ENCODE measurements around the gene RAB6B. TPM values are rescaled to one million over a fixed set of nuclear protein-coding genes. Genes with fewer than 3 reads are reported as not detected.
A peak's percentile ranks its signal among the peaks of the same experiment; 100 is the strongest.

Gene RAB6B
- total RNA-seq, 1 experiment from 2014 or later, result 0.86 TPM

DNA sequence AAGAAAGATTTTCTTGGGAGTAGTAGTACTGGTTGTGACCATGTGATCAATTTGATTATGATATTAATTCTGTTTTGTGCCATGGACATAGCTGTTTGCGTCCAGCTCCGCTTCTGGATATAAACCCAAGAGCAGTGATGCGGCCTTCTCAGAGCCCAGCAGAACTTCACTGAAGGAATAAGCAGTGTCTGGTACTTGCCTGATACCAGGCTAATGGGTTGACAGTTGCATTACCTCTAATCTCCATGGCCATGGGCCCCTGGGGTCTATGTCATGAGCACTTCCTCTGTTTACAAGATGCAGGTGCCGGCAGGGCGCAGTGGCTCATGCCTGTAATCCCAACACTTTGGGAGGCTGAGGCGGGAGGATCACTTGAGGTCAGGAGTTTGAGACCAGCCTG lies 36.3 kb upstream of the RAB6B start:
- H3K36me3 ChIP-seq (ENCODE audit: insufficient read depth, low read length, poor library complexity, severe bottlenecking), result no peaks in the 10 kb centered on the region
- intact Hi-C loops (cut with micrococcal nuclease; ENCODE audit: unreplicated experiment), result loop anchor here (5.0 kb wide), 1 partner anchor 375 kb away; no protein-coding TSS in a partner anchor
- POLR2A ChIA-PET (ENCODE audit: low non-redundant PET), result no interaction called here

DNA sequence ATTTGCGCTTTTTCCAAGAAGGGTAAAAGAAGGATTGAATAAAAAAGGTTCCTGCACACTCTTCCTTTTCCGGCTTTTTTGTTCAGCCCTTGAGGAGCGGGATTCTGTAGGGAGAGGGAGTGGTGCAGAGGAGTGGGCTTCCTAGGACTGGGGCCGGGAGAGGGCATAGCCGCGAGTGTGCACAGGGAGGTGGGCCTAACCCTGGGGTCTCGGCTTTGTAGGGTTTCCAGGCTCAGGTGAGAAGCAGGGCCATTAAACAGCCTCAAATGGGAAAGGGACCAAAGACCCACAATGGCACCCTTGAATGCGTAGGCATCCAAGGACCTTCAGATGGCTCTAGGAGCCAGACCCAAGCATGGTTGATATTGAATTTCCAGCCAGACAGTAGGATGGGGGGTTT lies 35.4 kb upstream of the RAB6B start:
- no peaks in the 10 kb centered on the region for H3K9me3 ChIP-seq (ENCODE audit: low read depth, low read length, poor library complexity, severe bottlenecking)
- H3K36me3 ChIP-seq (ENCODE audit: insufficient read depth, low read length, poor library complexity, severe bottlenecking), result no peaks in the 10 kb centered on the region
- no peak overlapping the region for H3K4me3 ChIP-seq (ENCODE audit: low read depth, low read length, poor library complexity, severe bottlenecking)
- ChIA-PET CTCF (interaction anchor here (2.0 kb wide), 1 partner anchor 281 kb away, joined by 7 read pairs; no protein-coding TSS in a partner anchor), POLR2A (ENCODE audit: low non-redundant PET) (no interaction called here)
- no peak overlapping the region for H3K27ac ChIP-seq (ENCODE audit: low read depth, low read length, poor library complexity, severe bottlenecking)
- H3K4me1 ChIP-seq (ENCODE audit: insufficient read depth, low read length, poor library complexity, severe bottlenecking), result peaks cover 7% of the 10 kb centered on the region
- no peak for DNase-seq (ENCODE audit: low spot score)
- no TSS peak for BruUV-seq (replicated peaks)
- TF ChIP-seq EZH2 (IDR thresholded peaks at IDR 0.05; ENCODE audit: borderline replicate concordance, low read depth, low read length, poor library complexity, severe bottlenecking), result no peak
- TF ChIP-seq, protein P1, sequence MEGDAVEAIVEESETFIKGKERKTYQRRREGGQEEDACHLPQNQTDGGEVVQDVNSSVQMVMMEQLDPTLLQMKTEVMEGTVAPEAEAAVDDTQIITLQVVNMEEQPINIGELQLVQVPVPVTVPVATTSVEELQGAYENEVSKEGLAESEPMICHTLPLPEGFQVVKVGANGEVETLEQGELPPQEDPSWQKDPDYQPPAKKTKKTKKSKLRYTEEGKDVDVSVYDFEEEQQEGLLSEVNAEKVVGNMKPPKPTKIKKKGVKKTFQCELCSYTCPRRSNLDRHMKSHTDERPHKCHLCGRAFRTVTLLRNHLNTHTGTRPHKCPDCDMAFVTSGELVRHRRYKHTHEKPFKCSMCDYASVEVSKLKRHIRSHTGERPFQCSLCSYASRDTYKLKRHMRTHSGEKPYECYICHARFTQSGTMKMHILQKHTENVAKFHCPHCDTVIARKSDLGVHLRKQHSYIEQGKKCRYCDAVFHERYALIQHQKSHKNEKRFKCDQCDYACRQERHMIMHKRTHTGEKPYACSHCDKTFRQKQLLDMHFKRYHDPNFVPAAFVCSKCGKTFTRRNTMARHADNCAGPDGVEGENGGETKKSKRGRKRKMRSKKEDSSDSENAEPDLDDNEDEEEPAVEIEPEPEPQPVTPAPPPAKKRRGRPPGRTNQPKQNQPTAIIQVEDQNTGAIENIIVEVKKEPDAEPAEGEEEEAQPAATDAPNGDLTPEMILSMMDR (conservative IDR thresholded peaks at IDR 0.05; ENCODE audit: low read depth, low read length), result no peak
- no peaks in the 10 kb centered on the region for H3K27me3 ChIP-seq (replicated peaks; ENCODE audit: insufficient read depth, low read depth, low read length, poor library complexity)
- intact Hi-C loops (cut with micrococcal nuclease; ENCODE audit: unreplicated experiment), result loop anchor here (2.0 to 5.0 kb wide), 2 partner anchors 376 to 544 kb away; no protein-coding TSS in a partner anchor

More for the DNA sequence above, 36.3 kb upstream of the RAB6B start:
- no peak overlapping the region for H3K27ac ChIP-seq (ENCODE audit: low read depth, low read length, poor library complexity, severe bottlenecking)
- H3K9me3 ChIP-seq (ENCODE audit: low read depth, low read length, poor library complexity, severe bottlenecking), result no peaks in the 10 kb centered on the region
- CTCF ChIA-PET, result interaction anchor here (2.0 kb wide), 1 partner anchor 280 kb away, joined by 7 read pairs; no protein-coding TSS in a partner anchor
- no TSS peak for BruUV-seq (replicated peaks)
- TF ChIP-seq EZH2 (IDR thresholded peaks at IDR 0.05; ENCODE audit: borderline replicate concordance, low read depth, low read length, poor library complexity, severe bottlenecking), result no peak
- TF ChIP-seq, protein P1 (conservative IDR thresholded peaks at IDR 0.05; ENCODE audit: low read depth, low read length), result no peak
- no peak overlapping the region for H3K4me3 ChIP-seq (ENCODE audit: low read depth, low read length, poor library complexity, severe bottlenecking)
- H3K4me1 ChIP-seq (ENCODE audit: insufficient read depth, low read length, poor library complexity, severe bottlenecking), result peaks cover 7% of the 10 kb centered on the region
- no peaks in the 10 kb centered on the region for H3K27me3 ChIP-seq (replicated peaks; ENCODE audit: insufficient read depth, low read depth, low read length, poor library complexity)
- DNase-seq (ENCODE audit: low spot score), result no peak

DNA sequence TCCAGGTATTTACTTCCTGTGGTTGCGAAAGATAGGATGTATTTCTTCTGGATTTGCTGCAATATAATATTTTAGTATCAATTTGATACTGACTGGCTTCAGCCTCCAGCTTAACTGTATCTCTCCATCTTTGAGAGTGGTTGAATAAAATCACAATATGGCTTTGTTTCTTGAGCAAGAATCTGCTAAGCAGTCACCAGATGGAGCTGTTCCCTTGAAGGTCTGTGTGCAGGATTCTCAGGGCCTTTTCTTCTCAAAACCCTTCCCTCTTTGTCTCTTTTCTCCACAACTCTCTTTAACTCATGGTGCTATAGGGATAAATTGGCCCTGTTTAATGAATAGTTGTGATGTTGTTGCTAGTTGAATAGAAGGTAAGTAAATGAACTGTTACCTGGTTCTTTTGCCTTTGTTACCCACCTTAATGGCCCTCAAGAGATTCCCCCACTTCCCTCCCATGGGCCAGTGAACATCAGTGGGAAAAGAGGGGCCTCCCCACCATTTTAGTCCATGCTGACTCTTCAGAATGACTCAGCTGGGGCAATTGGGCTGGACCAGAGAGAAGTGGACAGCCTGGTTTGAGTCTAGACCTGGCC lies 34.8 kb upstream of the RAB6B start:
- no peak overlapping the region for H3K4me3 ChIP-seq (ENCODE audit: low read depth, low read length, poor library complexity, severe bottlenecking)
- H3K27me3 ChIP-seq (replicated peaks; ENCODE audit: insufficient read depth, low read depth, low read length, poor library complexity), result no peaks in the 10 kb centered on the region
- peaks cover 7% of the 10 kb centered on the region for H3K4me1 ChIP-seq (ENCODE audit: insufficient read depth, low read length, poor library complexity, severe bottlenecking)
- ChIA-PET POLR2A (ENCODE audit: low non-redundant PET) (no interaction called here), CTCF (interaction anchor here (0.5 to 1.0 kb wide), 4 partner anchors 34 to 1407 kb away, joined by 3 to 13 read pairs (median 4); no protein-coding TSS in a partner anchor)
- H3K36me3 ChIP-seq (ENCODE audit: insufficient read depth, low read length, poor library complexity, severe bottlenecking), result no peaks in the 10 kb centered on the region
- TF ChIP-seq, protein P1 (conservative IDR thresholded peaks at IDR 0.05; ENCODE audit: low read depth, low read length), result peak; percentile 72
- TF ChIP-seq EZH2 (IDR thresholded peaks at IDR 0.05; ENCODE audit: borderline replicate concordance, low read depth, low read length, poor library complexity, severe bottlenecking), result no peak
- DNase-seq (ENCODE audit: low spot score), result peak; percentile 65
- no peak overlapping the region for H3K27ac ChIP-seq (ENCODE audit: low read depth, low read length, poor library complexity, severe bottlenecking)
- no peaks in the 10 kb centered on the region for H3K9me3 ChIP-seq (ENCODE audit: low read depth, low read length, poor library complexity, severe bottlenecking)
- intact Hi-C loops (cut with micrococcal nuclease; ENCODE audit: unreplicated experiment), result loop anchor here (1.0 to 5.0 kb wide), 3 partner anchors 281 to 544 kb away; no protein-coding TSS in a partner anchor
- no TSS peak for BruUV-seq (replicated peaks)
